Right lobe of liver (tissue), 4 donors: ENCODE results near the gene ZNF512B.

ENCODE experiments used
- CTCF ChIP-seq, 4 donors: fragments of 200-600 bp in 3 of 4; fragments of 450-650 bp in 1 of 4; IDR thresholded peaks; one replicate each; pipeline versions ENCODE4 v1.5.1 to v1.8.0; 2016 to 2022; ENCODE audit warnings: antibody characterized with exemption in 4 of 4, mild to moderate bottlenecking in 2 of 4
- POLR2A ChIP-seq: fragments of 450-650 bp; IDR thresholded peaks from one replicate; pipeline ENCODE4 v1.6.1; 2017; ENCODE audit warnings: antibody characterized with exemption, mild to moderate bottlenecking
- donor health status: DM: no; HTN: no; CAD: no.
- donor health status: DM: no; HTN: no; CAD: no.
- donor health status: DM: no; HTN: yes; CAD: no.

- TF ChIP-seq POLR2A = no peak
- no peak for TF ChIP-seq CTCF (IDR thresholded peaks at IDR 0.05)
Observed at GRCh38 chr20:63977739-63978276, 8.1 kb upstream of the ZNF512B start.
